SK-N-SH (cell line): ENCODE data around the gene RTF2. TPM values are rescaled to one million over a fixed set of nuclear protein-coding genes. Genes with fewer than 3 reads are reported as not detected.

Experiments
- CTCF ChIA-PET: fragments of 300-600, 350-600 bp; formaldehyde crosslinking; extraction: SDS; loops from one replicate; lab custom pipeline; 2021; lab: Yijun Ruan, JAX
- POLR2A ChIA-PET: fragments of 350-600 bp; sonication (Branson Sonifier 250); formaldehyde crosslinking; extraction: SDS; loops from one replicate; lab custom pipeline; 2020; ENCODE audit warnings: antibody characterized with exemption, inconsistent platforms; lab: Yijun Ruan, JAX
- DNase-seq: peaks from one replicate; pipeline ENCODE4 v3.0.0; 2012
- H2AFZ ChIP-seq: fragments of 200-600 bp; sonication (generic); 2 replicates; pipeline ENCODE4 v1.8.1; 2016; ENCODE audit warnings: antibody characterized with exemption, mild to moderate bottlenecking, low read depth
- H3F3A ChIP-seq: fragments of 200-600 bp; sonication (generic); replicated peaks from 2 replicates; pipeline ENCODE3; 2016; ENCODE audit warnings: antibody characterized with exemption, mild to moderate bottlenecking; ENCODE audit not compliant: insufficient read depth
- H3K27ac ChIP-seq, 2 experiments: fragments of 200-500 bp in 1 of 2; fragments of 200-600 bp in 1 of 2; sonication (Bioruptor generic) in 1 of 2; sonication (generic), shearing (Covaris generic) in 1 of 2; 2 replicates each; pipeline versions ENCODE4 v1.5.1 to v1.6.1; 2014 to 2016; ENCODE audit warnings: low read depth in 2 of 2, inconsistent platforms in 1 of 2, low read length in 1 of 2, mild to moderate bottlenecking in 1 of 2, mixed read lengths in 1 of 2
- H3K27me3 ChIP-seq: fragments of 200-600 bp; sonication (generic), shearing (Covaris generic); 2 replicates; pipeline ENCODE4 v1.6.1; 2016; ENCODE audit warnings: mixed run types; ENCODE audit not compliant: insufficient read depth
- H3K36me3 ChIP-seq, 2 experiments: fragments of 200-500 bp in 1 of 2; fragments of 200-600 bp in 1 of 2; sonication (Bioruptor generic) in 1 of 2; sonication (generic) in 1 of 2; replicated peaks in 1 of 2; 2 replicates each; pipeline versions ENCODE3 to v1.5.1; 2014 to 2016; ENCODE audit warnings: low read length in 1 of 2, mild to moderate bottlenecking in 1 of 2; ENCODE audit not compliant: insufficient read depth in 2 of 2, control insufficient read depth in 1 of 2
- H3K4me1 ChIP-seq, 2 experiments: fragments of 200-500 bp in 1 of 2; fragments of 200-600 bp in 1 of 2; sonication (Bioruptor generic) in 1 of 2; sonication (generic), shearing (Covaris generic) in 1 of 2; 2 replicates each; pipeline versions ENCODE4 v1.5.1 to v1.6.1; 2014 to 2016; ENCODE audit warnings: low read depth in 1 of 2, low read length in 1 of 2, mixed run types in 1 of 2; ENCODE audit not compliant: insufficient read depth in 2 of 2, control insufficient read depth in 1 of 2
- H3K4me2 ChIP-seq: fragments of 200-600 bp; sonication (generic), shearing (Covaris generic); 2 replicates; pipeline ENCODE4 v1.6.1; 2017; ENCODE audit warnings: mixed run types
- H3K4me3 ChIP-seq, 2 experiments: fragments of 200-500 bp in 1 of 2; fragments of 200-600 bp in 1 of 2; sonication (Bioruptor generic) in 1 of 2; sonication (generic), shearing (Covaris generic) in 1 of 2; 2 replicates each; pipeline versions ENCODE4 v1.5.1 to v1.8.1; 2014 to 2016; ENCODE audit warnings: low read depth in 2 of 2, inconsistent platforms in 1 of 2, low read length in 1 of 2, mild to moderate bottlenecking in 1 of 2, mixed read lengths in 1 of 2, moderate library complexity in 1 of 2
- H3K79me2 ChIP-seq: fragments of 200-600 bp; sonication (generic); 2 replicates; pipeline ENCODE4 v1.8.1; 2017; ENCODE audit warnings: mild to moderate bottlenecking; ENCODE audit not compliant: insufficient read depth
- H3K9ac ChIP-seq: fragments of 200-600 bp; sonication (generic); 2 replicates; pipeline ENCODE4 v1.6.1; 2017; ENCODE audit warnings: mixed run types
- H3K9me2 ChIP-seq: fragments of 200-600 bp; sonication (generic); 2 replicates; pipeline ENCODE4 v1.6.1; 2017; ENCODE audit warnings: mixed run types
- H3K9me3 ChIP-seq: fragments of 200-600 bp; sonication (generic); 2 replicates; pipeline ENCODE4 v1.6.1; 2017; ENCODE audit warnings: mixed run types, mild to moderate bottlenecking, moderate library complexity
- H4K20me1 ChIP-seq: fragments of 200-600 bp; sonication (generic); 2 replicates; pipeline ENCODE4 v1.6.1; 2017; ENCODE audit warnings: mild to moderate bottlenecking, mixed run types; ENCODE audit not compliant: insufficient read depth
- EP300 ChIP-seq, 2 experiments: IDR thresholded peaks; 2 replicates each; pipeline versions ENCODE4 v1.4.0 to v1.6.1; 2012; ENCODE audit warnings: borderline replicate concordance in 1 of 2, low read depth in 1 of 2, low read length in 1 of 2
- FOSL2 ChIP-seq: IDR thresholded peaks from 2 replicates; pipeline ENCODE4 v1.4.0; 2012; ENCODE audit warnings: low read depth, mild to moderate bottlenecking, moderate library complexity, borderline replicate concordance
- FOXJ3 ChIP-seq: sonication (generic); formaldehyde crosslinking; IDR thresholded peaks from 2 replicates; pipeline ENCODE4 v1.5.1; 2020; ENCODE audit warnings: mild to moderate bottlenecking, missing genetic modification reagents
- GATA2 ChIP-seq: sonication (generic); formaldehyde crosslinking; IDR thresholded peaks from 2 replicates; pipeline ENCODE4 v1.5.0; 2020; ENCODE audit warnings: mild to moderate bottlenecking, missing genetic modification reagents
- IRF3 ChIP-seq: fragments of 150-350 bp; IDR thresholded peaks from 2 replicates; pipeline ENCODE4 v1.6.1; 2016; ENCODE audit warnings: mild to moderate bottlenecking, low read depth, low read length
- MEF2A ChIP-seq: IDR thresholded peaks from 2 replicates; pipeline ENCODE4 v1.4.0; 2012; ENCODE audit warnings: low read depth, borderline replicate concordance
- MXI1 ChIP-seq: IDR thresholded peaks from 2 replicates; pipeline ENCODE4 v1.6.1; 2012; ENCODE audit warnings: mild to moderate bottlenecking, low read depth, low read length, improper control_type of control experiment
- NRF1 ChIP-seq: IDR thresholded peaks from 2 replicates; pipeline ENCODE4 v1.6.1; 2012; ENCODE audit warnings: low read depth, mild to moderate bottlenecking, low read length
- PBX3 ChIP-seq: IDR thresholded peaks from 2 replicates; pipeline ENCODE4; 2012
- POLR2AphosphoS5 ChIP-seq: IDR thresholded peaks from 2 replicates; pipeline ENCODE4 v1.6.1; 2012; ENCODE audit warnings: low read depth, low read length
- RAD21 ChIP-seq: IDR thresholded peaks from 2 replicates; pipeline ENCODE4 v1.6.1; 2012; ENCODE audit warnings: mild to moderate bottlenecking, low read length
- REST ChIP-seq: IDR thresholded peaks from 2 replicates; pipeline ENCODE4 v1.6.1; 2012; ENCODE audit warnings: mild to moderate bottlenecking, low read depth, low read length, moderate library complexity
- RXRA ChIP-seq: IDR thresholded peaks from 2 replicates; pipeline ENCODE4 v1.4.0; 2012; ENCODE audit warnings: low read depth, mild to moderate bottlenecking, borderline replicate concordance
- SIN3A ChIP-seq: IDR thresholded peaks from 2 replicates; pipeline ENCODE4 v1.6.1; 2012; ENCODE audit warnings: low read depth, mild to moderate bottlenecking, low read length, moderate library complexity, borderline replicate concordance
- SMC3 ChIP-seq: IDR thresholded peaks from 2 replicates; pipeline ENCODE4 v1.6.1; 2012; ENCODE audit warnings: low read depth, low read length, improper control_type of control experiment
- TCF12 ChIP-seq: IDR thresholded peaks from 2 replicates; pipeline ENCODE4 v1.4.0; 2012
- USF1 ChIP-seq: IDR thresholded peaks from 2 replicates; pipeline ENCODE4 v1.4.0; 2012; ENCODE audit warnings: low read depth, borderline replicate concordance
- YY1 ChIP-seq: IDR thresholded peaks from 2 replicates; pipeline ENCODE4 v1.4.0; 2012; ENCODE audit warnings: low read depth, mild to moderate bottlenecking
- ZBTB33 ChIP-seq: IDR thresholded peaks from 2 replicates; pipeline ENCODE4 v1.4.0; 2012; ENCODE audit warnings: low read depth, borderline replicate concordance
- polyA plus RNA-seq, 3 experiments: library from polyadenylated mRNA; depleted of rRNA; stranded (reverse); fragments of >200 nt; gene quantifications; 2 replicates each; pipeline ENCODE4 v1.2.3, GENCODE V29; 2012

RTF2 gene
- polyA plus RNA-seq, 1 of the 3 experiments (the other 2 are of a cell fraction): 78.2 TPM

- Histone ChIP-seq H3K9me2 (no peaks in the 10 kb centered on the region), H3K4me1 (peaks cover 0 to 7% of the 10 kb centered on the region in 2 experiments; a peak in 1 of 4 replicates), H3K9me3 (no peaks in the 10 kb centered on the region), H2AFZ (no peak overlapping the region), H3F3A (peaks cover 3% of the 10 kb centered on the region), H4K20me1 (no peaks in the 10 kb centered on the region), H3K9ac (no peak overlapping the region), H3K79me2 (no peaks in the 10 kb centered on the region), H3K27me3 (no peaks in the 10 kb centered on the region), H3K4me3 (no peak overlapping the region), H3K36me3 (no peaks in the 10 kb centered on the region), H3K27ac (no peak overlapping the region), H3K4me2 (no peak overlapping the region)
- ChIA-PET CTCF (no interaction called here), POLR2A (no interaction called here)
- no peak for DNase-seq
- TF ChIP-seq ZBTB33 (no peak), PBX3 (no peak), SMC3 (no peak), SIN3A (no peak), MEF2A (no peak), FOSL2 (no peak), MXI1 (no peak), EP300 (IDR thresholded peaks at IDR 0.05; ENCODE audit: borderline replicate concordance in 1 of 2, low read depth in 1 of 2, low read length in 1 of 2) (no peak), POLR2AphosphoS5 (no peak), TCF12 (no peak), USF1 (no peak), NRF1 (no peak), RAD21 (no peak), RXRA (no peak), YY1 (no peak), GATA2 (no peak), IRF3 (no peak), REST (no peak), FOXJ3 (CRISPR knock-in tag) (no peak)
These were observed 41.5 kb upstream of the RTF2 start for GRCh38 chr20:56426926-56427325.
